Brain microvascular endothelial cell (primary cell): Measurements from ENCODE around the gene TMEM31.

Source experiments
- DNase-seq: peaks from one replicate; pipeline ENCODE4 v3.0.0-alpha.2; 2020
- H3K27ac ChIP-seq: fragments of 250-450 bp; sonication (Bioruptor Pico); 2 replicates; pipeline ENCODE4 v1.5.1; 2020; ENCODE audit warnings: mild to moderate bottlenecking, moderate library complexity
- H3K27me3 ChIP-seq: fragments of 250-450 bp; sonication (Bioruptor Pico); replicated peaks from 2 replicates; pipeline ENCODE4 v1.5.1; 2020; ENCODE audit warnings: mild to moderate bottlenecking
- H3K36me3 ChIP-seq: fragments of 250-450 bp; sonication (Bioruptor Pico); replicated peaks from 2 replicates; pipeline ENCODE4 v1.5.1; 2020; ENCODE audit warnings: mild to moderate bottlenecking
- H3K4me3 ChIP-seq: 2 replicates; pipeline ENCODE4 v1.5.1; 2011; ENCODE audit warnings: low read depth, mild to moderate bottlenecking, control low read depth, low read length, moderate library complexity
- in situ Hi-C: cut with HindIII; loops from 2 replicates; pipeline ENCODE4 v1.10.0; 2017; ENCODE audit warnings: low sequenced_read_pairs, low pct_ligation_motif_present
- TF ChIP-seq, protein P1 (sequence below): IDR thresholded peaks from 2 replicates; pipeline ENCODE4 v1.5.1; 2011; ENCODE audit warnings: low read depth, mild to moderate bottlenecking, moderate library complexity, low read length, control low read depth, inconsistent platforms; ENCODE audit errors: missing control alignments

Gene TMEM31

DNA sequence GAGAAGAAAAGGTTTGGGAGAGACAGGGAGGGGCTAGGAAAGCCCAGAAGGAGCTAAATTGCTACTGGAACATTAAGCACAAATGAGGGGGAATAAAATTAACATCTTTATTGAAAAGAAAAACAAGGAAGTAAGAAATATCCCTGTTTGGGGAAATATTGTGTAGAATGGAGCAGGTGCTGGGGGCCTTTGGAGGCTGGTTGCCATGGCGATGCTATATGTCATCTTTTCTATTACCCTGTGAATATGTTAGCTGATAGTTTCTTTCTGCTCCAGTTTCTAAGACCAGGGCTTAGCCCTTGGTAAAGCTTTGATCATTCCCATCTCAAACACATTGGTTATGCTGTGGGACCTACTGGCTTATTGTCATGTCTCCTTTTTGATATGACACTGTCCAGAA lies 28.7 kb downstream of the TMEM31 start:
- in situ Hi-C loops: no loop called here
- TF ChIP-seq, protein P1, sequence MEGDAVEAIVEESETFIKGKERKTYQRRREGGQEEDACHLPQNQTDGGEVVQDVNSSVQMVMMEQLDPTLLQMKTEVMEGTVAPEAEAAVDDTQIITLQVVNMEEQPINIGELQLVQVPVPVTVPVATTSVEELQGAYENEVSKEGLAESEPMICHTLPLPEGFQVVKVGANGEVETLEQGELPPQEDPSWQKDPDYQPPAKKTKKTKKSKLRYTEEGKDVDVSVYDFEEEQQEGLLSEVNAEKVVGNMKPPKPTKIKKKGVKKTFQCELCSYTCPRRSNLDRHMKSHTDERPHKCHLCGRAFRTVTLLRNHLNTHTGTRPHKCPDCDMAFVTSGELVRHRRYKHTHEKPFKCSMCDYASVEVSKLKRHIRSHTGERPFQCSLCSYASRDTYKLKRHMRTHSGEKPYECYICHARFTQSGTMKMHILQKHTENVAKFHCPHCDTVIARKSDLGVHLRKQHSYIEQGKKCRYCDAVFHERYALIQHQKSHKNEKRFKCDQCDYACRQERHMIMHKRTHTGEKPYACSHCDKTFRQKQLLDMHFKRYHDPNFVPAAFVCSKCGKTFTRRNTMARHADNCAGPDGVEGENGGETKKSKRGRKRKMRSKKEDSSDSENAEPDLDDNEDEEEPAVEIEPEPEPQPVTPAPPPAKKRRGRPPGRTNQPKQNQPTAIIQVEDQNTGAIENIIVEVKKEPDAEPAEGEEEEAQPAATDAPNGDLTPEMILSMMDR: no peak
- no peak overlapping the region for H3K27ac ChIP-seq

DNA sequence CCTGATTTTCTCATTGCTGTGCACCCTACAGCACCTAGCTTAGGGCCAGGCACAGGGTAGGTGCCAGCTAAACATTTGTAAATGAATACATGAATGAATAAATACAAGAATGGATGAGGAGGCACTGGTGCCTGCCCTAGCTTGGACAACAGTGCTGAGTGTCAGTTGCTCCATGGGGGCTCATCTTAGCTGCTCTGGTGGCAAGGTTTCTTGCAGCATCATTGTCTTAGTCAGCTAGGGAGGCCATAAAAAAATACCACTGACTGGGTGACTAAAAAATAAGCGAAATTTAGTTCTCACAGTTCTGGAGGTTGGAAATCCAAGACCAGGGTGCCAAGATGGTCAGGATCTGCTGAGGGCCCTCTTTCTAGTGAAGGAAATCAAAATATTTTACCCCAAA lies 31.2 kb downstream of the TMEM31 start:
- H3K27ac ChIP-seq: no peak overlapping the region
- no peak overlapping the region for H3K4me3 ChIP-seq
- no peak for DNase-seq
- TF ChIP-seq, protein P1: no peak
- in situ Hi-C loops: no loop called here
- no peaks in the 10 kb centered on the region for H3K36me3 ChIP-seq
- H3K27me3 ChIP-seq: no peaks in the 10 kb centered on the region

More for the DNA sequence above, 28.7 kb downstream of the TMEM31 start:
- Histone ChIP-seq H3K36me3 (no peaks in the 10 kb centered on the region), H3K4me3 (no peak overlapping the region), H3K27me3 (no peaks in the 10 kb centered on the region)
- DNase-seq: no peak

DNA sequence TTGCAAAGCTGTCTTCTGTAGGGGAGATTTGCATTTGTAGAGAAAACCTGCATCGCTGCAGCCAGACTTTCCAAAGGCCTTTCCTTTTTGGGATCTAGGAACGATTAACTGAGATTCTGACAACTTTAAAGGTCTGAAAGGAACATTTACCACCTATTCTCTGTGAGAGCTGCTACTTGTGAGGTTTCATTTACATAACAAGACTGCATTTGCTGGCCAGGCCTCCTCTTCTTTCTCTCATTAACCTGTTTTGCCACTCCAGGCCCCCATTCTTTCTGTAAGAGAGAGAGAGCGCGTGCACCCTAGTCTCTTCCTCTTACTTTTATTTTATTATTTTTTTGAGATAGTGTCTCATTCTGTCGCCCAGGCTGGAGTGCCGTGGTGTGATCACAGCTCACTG lies 31.6 kb downstream of the TMEM31 start:
- in situ Hi-C loops: no loop called here
- TF ChIP-seq, protein P1: no peak
- Histone ChIP-seq H3K27me3 (no peaks in the 10 kb centered on the region), H3K36me3 (no peaks in the 10 kb centered on the region), H3K27ac (no peak overlapping the region), H3K4me3 (no peak overlapping the region)
- no peak for DNase-seq

DNA sequence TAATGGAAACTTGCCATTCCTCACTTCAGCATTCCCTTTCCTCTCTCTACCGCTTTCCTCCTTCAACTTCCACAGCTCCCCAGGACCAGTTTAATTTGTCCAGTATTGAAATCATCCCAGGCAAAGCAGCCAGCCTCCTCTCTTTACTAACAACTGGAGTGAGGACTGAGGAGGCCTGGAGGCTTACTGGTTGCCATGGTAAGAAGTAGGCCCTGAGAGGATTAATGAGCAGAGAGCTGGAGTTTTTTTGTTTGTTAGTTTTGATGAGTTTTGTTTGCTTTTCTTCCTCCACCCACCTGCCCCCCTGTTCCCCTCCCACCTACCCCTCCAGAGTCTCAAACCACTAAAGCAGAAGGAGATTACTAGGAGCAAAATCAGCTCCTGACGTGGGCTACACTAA lies 36.5 kb downstream of the TMEM31 start:
- TF ChIP-seq, protein P1: no peak
- in situ Hi-C loops: no loop called here

DNA sequence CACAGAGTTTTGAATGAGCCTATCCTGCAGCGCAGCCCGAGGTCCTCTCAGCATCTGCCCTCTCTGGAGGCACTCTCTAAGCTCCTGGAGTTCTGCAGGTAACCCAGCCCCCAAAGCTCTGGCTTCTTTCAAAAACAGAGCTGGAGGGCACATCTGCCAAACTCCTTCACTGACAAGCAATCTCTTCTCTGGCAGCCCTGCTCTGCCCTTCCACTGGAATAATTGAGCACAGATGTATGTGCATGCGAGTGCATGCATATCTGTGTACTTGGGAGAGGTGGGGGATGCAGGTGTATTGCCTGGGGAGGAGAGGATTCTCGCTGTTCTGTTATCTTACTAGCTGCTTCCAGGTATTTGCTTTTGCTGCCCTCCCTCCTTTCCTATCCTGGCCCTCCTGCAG lies 43.7 kb downstream of the TMEM31 start:
- TF ChIP-seq, protein P1: no peak
- Histone ChIP-seq H3K27ac (no peak overlapping the region), H3K27me3 (no peaks in the 10 kb centered on the region), H3K4me3 (no peak overlapping the region), H3K36me3 (no peaks in the 10 kb centered on the region)
- in situ Hi-C loops: no loop called here
- DNase-seq: no peak

More for the DNA sequence above, 36.5 kb downstream of the TMEM31 start:
- H3K27me3 ChIP-seq: no peaks in the 10 kb centered on the region
- DNase-seq: no peak
- H3K4me3 ChIP-seq: no peak overlapping the region
- H3K27ac ChIP-seq: no peak overlapping the region
- H3K36me3 ChIP-seq: no peaks in the 10 kb centered on the region

DNA sequence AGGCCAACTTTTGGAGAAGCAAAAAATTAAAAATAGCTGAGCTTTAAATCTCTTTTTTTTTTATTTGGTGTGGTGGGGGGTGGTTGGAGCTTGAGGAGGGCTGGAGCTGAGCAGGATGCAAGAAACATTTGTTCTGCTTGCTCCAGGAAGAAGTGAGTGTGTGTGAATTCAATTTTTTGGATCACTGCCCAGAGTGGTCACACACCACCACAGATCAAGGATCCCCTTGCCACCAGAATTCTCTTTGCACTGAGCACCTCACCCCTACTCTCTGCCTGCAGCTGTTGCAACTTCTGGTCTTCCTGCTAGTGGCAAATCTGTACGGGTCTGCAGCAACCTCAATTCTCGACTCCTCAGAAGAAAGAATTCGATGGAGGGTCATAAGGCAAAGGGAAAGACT lies 46.0 kb downstream of the TMEM31 start:
- H3K4me3 ChIP-seq: no peak overlapping the region
- in situ Hi-C loops: no loop called here
- H3K36me3 ChIP-seq: no peaks in the 10 kb centered on the region
- TF ChIP-seq, protein P1: no peak
- no peaks in the 10 kb centered on the region for H3K27me3 ChIP-seq
- DNase-seq: no peak
- H3K27ac ChIP-seq: no peak overlapping the region
